Renal cortical epithelial cell (primary cell): Measurements from ENCODE around the gene LTO1. TPM values are rescaled to one million over a fixed set of nuclear protein-coding genes. Genes with fewer than 3 reads are reported as not detected.

ENCODE experiments used
- DNase-seq: peaks from one replicate; pipeline ENCODE4 v3.0.0-alpha.2; 2011; ENCODE audit warnings: low read depth
- total RNA-seq: library from RNA; depleted of rRNA; stranded (reverse); fragments of >200 nt; gene quantifications from 2 replicates; pipeline ENCODE4 v1.2.3, GENCODE V29; 2014

LTO1 gene
- total RNA-seq, 1 donor from 2014 or later: 17.1 TPM

- DNase-seq: no peak
Measured at GRCh38 chr11:69657456-69657910, 17.7 kb downstream of the LTO1 start.

- DNase-seq: no peak
Measured at GRCh38 chr11:69656536-69657455, 18.4 kb downstream of the LTO1 start.

GRCh38 chr11:69655479-69656428 lies 19.4 kb downstream of the LTO1 start:
- DNase-seq: no peak

GRCh38 chr11:69654660-69655478 lies 20.3 kb downstream of the LTO1 start:
- peak; percentile 23 for DNase-seq

GRCh38 chr11:69654001-69654659 lies 21.0 kb downstream of the LTO1 start:
- DNase-seq: no peak

- no peak for DNase-seq
Measured at GRCh38 chr11:69653406-69653960, 21.7 kb downstream of the LTO1 start.

- DNase-seq: no peak
Measured at GRCh38 chr11:69652999-69653398, 22.2 kb downstream of the LTO1 start.

GRCh38 chr11:69651834-69652620 lies 23.1 kb downstream of the LTO1 start:
- no peak for DNase-seq

- no peak for DNase-seq
Measured at GRCh38 chr11:69650832-69651344, 24.3 kb downstream of the LTO1 start.

- no peak for DNase-seq
Measured at GRCh38 chr11:69650081-69650831, 24.9 kb downstream of the LTO1 start.

- DNase-seq: no peak
Measured at GRCh38 chr11:69649576-69649900, 25.6 kb downstream of the LTO1 start.

- DNase-seq: no peak
Measured at GRCh38 chr11:69648679-69649575, 26.2 kb downstream of the LTO1 start.

GRCh38 chr11:69647761-69648497 lies 27.2 kb downstream of the LTO1 start:
- DNase-seq: no peak

- DNase-seq: no peak
Measured at GRCh38 chr11:69647390-69647748, 27.8 kb downstream of the LTO1 start.

GRCh38 chr11:69646493-69647389 lies 28.4 kb downstream of the LTO1 start:
- DNase-seq: no peak

GRCh38 chr11:69645801-69646492 lies 29.2 kb downstream of the LTO1 start:
- DNase-seq: no peak
